CD14-positive monocyte (primary cell): ENCODE results near the gene ZNF681. TPM values are rescaled to one million over a fixed set of nuclear protein-coding genes. Genes with fewer than 3 reads are reported as not detected.

Experiments
- DNase-seq, 3 donors: peaks; one replicate each; pipeline ENCODE4 v3.0.0-alpha.2; 2011 to 2022
- H2AFZ ChIP-seq: 2 replicates; pipeline ENCODE4 v1.6.0; 2012; ENCODE audit warnings: mild to moderate bottlenecking, low read depth, low read length, inconsistent platforms; ENCODE audit not compliant: insufficient read depth, poor library complexity, severe bottlenecking
- H3K27ac ChIP-seq, 2 donors: 1 replicate in 1 of 2; 2 replicates in 1 of 2; pipeline ENCODE4 v1.5.1; 2012 to 2013; ENCODE audit warnings: low read length in 2 of 2, control low read depth in 1 of 2, inconsistent platforms in 1 of 2, low read depth in 1 of 2, mild to moderate bottlenecking in 1 of 2
- H3K27me3 ChIP-seq, 2 donors: one replicate each; pipeline versions ENCODE4 v1.6.0 to v1.6.1; 2011 to 2013; ENCODE audit warnings: low read length in 2 of 2; ENCODE audit not compliant: control insufficient read depth in 2 of 2, insufficient read depth in 2 of 2
- H3K36me3 ChIP-seq, 2 donors: replicated peaks in 1 of 2; 1 replicate in 1 of 2; 2 replicates in 1 of 2; pipeline versions ENCODE4 v1.5.1 to v1.6.1; 2012 to 2013; ENCODE audit warnings: low read length in 2 of 2, control low read depth in 1 of 2, inconsistent platforms in 1 of 2, mild to moderate bottlenecking in 1 of 2; ENCODE audit not compliant: insufficient read depth in 2 of 2, control insufficient read depth in 1 of 2
- H3K4me1 ChIP-seq, 2 donors: 1 replicate in 1 of 2; 2 replicates in 1 of 2; pipeline versions ENCODE4 v1.5.1 to v1.6.1; 2012 to 2013; ENCODE audit warnings: low read length in 2 of 2, control low read depth in 1 of 2, inconsistent platforms in 1 of 2, mild to moderate bottlenecking in 1 of 2, moderate library complexity in 1 of 2; ENCODE audit not compliant: insufficient read depth in 2 of 2, control insufficient read depth in 1 of 2
- H3K4me2 ChIP-seq: replicated peaks from 2 replicates; pipeline ENCODE3; 2012; ENCODE audit warnings: low read length, moderate library complexity, mild to moderate bottlenecking; ENCODE audit not compliant: poor library complexity, severe bottlenecking; ENCODE audit errors: extremely low read depth
- H3K4me3 ChIP-seq, 3 experiments: fragments of 200-600 bp in 1 of 3; sonication (generic) in 1 of 3; replicated peaks in 1 of 3; 1 replicate in 2 of 3; 2 replicates in 1 of 3; pipeline ENCODE4 v1.5.1; 2011 to 2013; ENCODE audit warnings: low read length in 3 of 3, mild to moderate bottlenecking in 3 of 3, control low read depth in 2 of 3, low read depth in 2 of 3, inconsistent platforms in 1 of 3, moderate library complexity in 1 of 3
- H3K79me2 ChIP-seq: 2 replicates; pipeline ENCODE4 v1.6.0; 2012; ENCODE audit warnings: mild to moderate bottlenecking, control low read depth, inconsistent platforms, low read length, moderate library complexity; ENCODE audit not compliant: insufficient read depth
- H3K9ac ChIP-seq: 2 replicates; pipeline ENCODE4 v1.6.0; 2017; ENCODE audit warnings: low read length, mild to moderate bottlenecking; ENCODE audit not compliant: insufficient read depth, poor library complexity, severe bottlenecking
- H3K9me3 ChIP-seq, 2 donors: replicated peaks in 1 of 2; 1 replicate in 1 of 2; 2 replicates in 1 of 2; pipeline versions ENCODE4 v1.5.1 to v1.6.1; 2012 to 2013; ENCODE audit warnings: low read length in 2 of 2, control low read depth in 1 of 2; ENCODE audit not compliant: control insufficient read depth in 1 of 2, insufficient read depth in 1 of 2
- H4K20me1 ChIP-seq: 2 replicates; pipeline ENCODE4 v1.6.0; 2012; ENCODE audit warnings: mild to moderate bottlenecking, low read length, control low read depth, moderate library complexity; ENCODE audit not compliant: insufficient read depth
- H3K27ac Mint-ChIP-seq, 7 donors: one replicate each; pipeline ENCODE4 v1.8.0; 2020; ENCODE audit warnings: mild to moderate bottlenecking in 7 of 7, mixed read lengths in 7 of 7, moderate library complexity in 6 of 7, inconsistent platforms in 2 of 7
- H3K27me3 Mint-ChIP-seq, 3 donors: one replicate each; pipeline ENCODE4 v1.8.0; 2021 to 2022; ENCODE audit warnings: low read depth in 3 of 3, mild to moderate bottlenecking in 3 of 3, mixed read lengths in 3 of 3, moderate library complexity in 3 of 3, inconsistent platforms in 1 of 3
- H3K36me3 Mint-ChIP-seq, 2 donors: one replicate each; pipeline ENCODE4 v1.8.0; 2020; ENCODE audit warnings: mixed read lengths in 2 of 2, inconsistent platforms in 1 of 2, mild to moderate bottlenecking in 1 of 2
- H3K4me1 Mint-ChIP-seq: one replicate; pipeline ENCODE4 v1.8.0; 2020; ENCODE audit warnings: mild to moderate bottlenecking, mixed read lengths
- H3K4me3 Mint-ChIP-seq, 2 donors: one replicate each; pipeline ENCODE4 v1.8.0; 2020; ENCODE audit warnings: mild to moderate bottlenecking in 2 of 2, mixed read lengths in 2 of 2, moderate library complexity in 1 of 2
- H3K9me3 Mint-ChIP-seq, 7 donors: one replicate each; pipeline ENCODE4 v1.8.0; 2020 to 2022; ENCODE audit warnings: mixed read lengths in 7 of 7, mild to moderate bottlenecking in 6 of 7, moderate library complexity in 6 of 7, inconsistent platforms in 2 of 7
- WGBS: methylation state at CpG from one replicate; pipeline ENCODE4 v1.1.5; 2013; ENCODE audit warnings: missing lambda C conversion rate; ENCODE audit not compliant: insufficient coverage; 5-methylcytosine and 5-hydroxymethylcytosine counted together
- intact Hi-C, 2 donors: fragments of 100-400 bp; cut with micrococcal nuclease; formaldehyde crosslinking; loops; one replicate each; pipeline versions ENCODE4 v1.15.0 to v1.15.1; 2023
- polyA plus RNA-seq, 3 donors: library from polyadenylated mRNA; depleted of rRNA in 1 of 3; unstranded in 2 of 3; stranded (reverse) in 1 of 3; fragments of 300-500 nt in 2 of 3; fragments of >200 nt in 1 of 3; fragmentation: Illumina TruSeq in 2 of 3; gene quantifications; 1 replicate in 2 of 3; 2 replicates in 1 of 3; pipeline ENCODE4 v1.2.3, GENCODE V29; 2012 to 2021
- TF ChIP-seq, protein P1 (sequence below): fragments of 200-600 bp; IDR thresholded peaks from one replicate; pipeline ENCODE4 v1.8.0; 2022; ENCODE audit warnings: antibody characterized with exemption, mild to moderate bottlenecking

Gene ZNF681
- polyA plus RNA-seq, 3 donors: 0.04 to 0.19 (median 0.05) TPM

DNA sequence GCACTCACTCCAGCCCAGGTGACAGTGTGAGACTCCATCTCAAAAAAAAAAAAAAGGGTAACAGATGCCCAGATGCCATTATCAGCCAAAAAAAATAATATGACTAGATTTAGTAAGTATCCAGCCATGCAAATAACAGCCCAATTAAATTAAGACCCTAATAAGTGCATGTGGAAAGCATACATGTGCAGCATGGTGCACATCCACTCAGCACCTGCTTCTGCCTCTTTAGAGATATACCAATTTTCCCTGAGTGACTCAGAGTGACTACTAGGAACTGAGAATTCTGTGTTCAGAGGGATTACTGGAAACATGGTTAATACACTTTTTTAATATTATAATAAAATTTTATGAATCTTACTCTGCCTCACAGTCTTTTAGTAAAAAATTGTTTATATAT lies 41.9 kb downstream of the ZNF681 start:
- peaks cover 2 to 11% (median 4%) of the 10 kb centered on the region in 3 donors for H3K27me3 Mint-ChIP-seq
- peaks cover 15 to 65% (median 51%) of the 10 kb centered on the region in 7 donors for H3K9me3 Mint-ChIP-seq

DNA sequence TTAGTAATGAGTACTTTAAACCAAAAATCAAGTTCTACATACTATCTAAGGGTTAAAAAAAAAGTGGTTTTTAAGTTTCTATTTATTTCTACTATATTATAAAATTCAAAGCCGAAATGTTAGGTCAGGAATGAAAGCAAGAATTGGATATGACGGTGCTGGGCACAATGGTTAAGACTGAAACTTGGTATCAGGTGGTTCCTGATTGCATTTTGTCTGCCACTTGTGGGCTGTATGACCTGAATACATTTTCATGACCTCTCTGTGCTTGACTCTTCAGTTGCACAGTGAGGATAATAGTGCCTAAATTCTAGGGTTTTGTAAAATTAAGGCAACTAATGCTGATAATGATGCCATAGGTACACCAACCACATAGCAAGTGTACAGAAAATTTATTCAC lies 49.3 kb downstream of the ZNF681 start:
- TF ChIP-seq, protein P1, sequence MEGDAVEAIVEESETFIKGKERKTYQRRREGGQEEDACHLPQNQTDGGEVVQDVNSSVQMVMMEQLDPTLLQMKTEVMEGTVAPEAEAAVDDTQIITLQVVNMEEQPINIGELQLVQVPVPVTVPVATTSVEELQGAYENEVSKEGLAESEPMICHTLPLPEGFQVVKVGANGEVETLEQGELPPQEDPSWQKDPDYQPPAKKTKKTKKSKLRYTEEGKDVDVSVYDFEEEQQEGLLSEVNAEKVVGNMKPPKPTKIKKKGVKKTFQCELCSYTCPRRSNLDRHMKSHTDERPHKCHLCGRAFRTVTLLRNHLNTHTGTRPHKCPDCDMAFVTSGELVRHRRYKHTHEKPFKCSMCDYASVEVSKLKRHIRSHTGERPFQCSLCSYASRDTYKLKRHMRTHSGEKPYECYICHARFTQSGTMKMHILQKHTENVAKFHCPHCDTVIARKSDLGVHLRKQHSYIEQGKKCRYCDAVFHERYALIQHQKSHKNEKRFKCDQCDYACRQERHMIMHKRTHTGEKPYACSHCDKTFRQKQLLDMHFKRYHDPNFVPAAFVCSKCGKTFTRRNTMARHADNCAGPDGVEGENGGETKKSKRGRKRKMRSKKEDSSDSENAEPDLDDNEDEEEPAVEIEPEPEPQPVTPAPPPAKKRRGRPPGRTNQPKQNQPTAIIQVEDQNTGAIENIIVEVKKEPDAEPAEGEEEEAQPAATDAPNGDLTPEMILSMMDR: no peak

More for the DNA sequence above, 41.9 kb downstream of the ZNF681 start:
- Histone ChIP-seq H3K9me3 (peaks cover 23 to 34% of the 10 kb centered on the region in 2 donors), H2AFZ (no peak overlapping the region), H3K79me2 (no peaks in the 10 kb centered on the region), H4K20me1 (no peaks in the 10 kb centered on the region), H3K4me1 (no peaks in the 10 kb centered on the region), H3K9ac (no peak overlapping the region), H3K27me3 (no peaks in the 10 kb centered on the region), H3K36me3 (no peaks in the 10 kb centered on the region), H3K4me2 (no peak overlapping the region), H3K27ac (no peak overlapping the region), H3K4me3 (no peak overlapping the region)
- Mint-ChIP-seq H3K27ac (no peak overlapping the region), H3K36me3 (no peaks in the 10 kb centered on the region), H3K4me3 (no peak overlapping the region), H3K4me1 (peaks cover 3% of the 10 kb centered on the region)
- DNase-seq: no peak
- intact Hi-C loops: no loop called here
- TF ChIP-seq, protein P1: no peak

More for the DNA sequence above, 49.3 kb downstream of the ZNF681 start:
- no peak overlapping the region for H3K4me3 Mint-ChIP-seq
- WGBS: 100% methylated on average over 1 of the region's 2 CpGs
- H3K4me2 ChIP-seq: no peak overlapping the region
- H3K4me3 ChIP-seq: no peak overlapping the region
- DNase-seq: no peak
- H3K27ac Mint-ChIP-seq: no peak overlapping the region
- H3K27ac ChIP-seq: no peak overlapping the region
- no peaks in the 10 kb centered on the region for H3K27me3 ChIP-seq
- H3K9ac ChIP-seq: no peak overlapping the region
- peaks cover 0 to 1% (median 0%) of the 10 kb centered on the region in 3 donors for H3K27me3 Mint-ChIP-seq
- no peaks in the 10 kb centered on the region for H3K36me3 Mint-ChIP-seq
- no peaks in the 10 kb centered on the region for H3K4me1 Mint-ChIP-seq
- peaks cover 32 to 45% of the 10 kb centered on the region in 2 donors for H3K9me3 ChIP-seq
- H4K20me1 ChIP-seq: no peaks in the 10 kb centered on the region
- intact Hi-C loops: no loop called here
- peaks cover 7 to 58% (median 45%) of the 10 kb centered on the region in 7 donors for H3K9me3 Mint-ChIP-seq
- H2AFZ ChIP-seq: no peak overlapping the region
- no peaks in the 10 kb centered on the region for H3K4me1 ChIP-seq
- no peaks in the 10 kb centered on the region for H3K79me2 ChIP-seq
- H3K36me3 ChIP-seq: no peaks in the 10 kb centered on the region
